A673 (cell line): ENCODE data around the gene PTCHD1. TPM values are rescaled to one million over a fixed set of nuclear protein-coding genes. Genes with fewer than 3 reads are reported as not detected.

Experiments used
- Bru-seq: library from RNA; stranded (reverse); fragments of 400-500 nt; gene quantifications from one replicate; lab custom pipeline; 2021; lab: Mats Ljungman, UMichigan
- BruChase-seq, 2 experiments: library from RNA; stranded (reverse); fragments of 400-500 nt; gene quantifications; one replicate each; lab custom pipeline; 2021; lab: Mats Ljungman, UMichigan
- BruUV-seq: library from RNA; stranded (reverse); fragments of 400-500 nt; replicated peaks from 2 replicates; lab custom pipeline; 2021; lab: Mats Ljungman, UMichigan
- CTCF ChIA-PET: fragments of 300-600 bp; sonication (Branson Sonifier 250); formaldehyde crosslinking; loops from one replicate; lab custom pipeline; 2022; ENCODE audit warnings: antibody characterized with exemption; lab: Charles Lee
- POLR2A ChIA-PET: fragments of 300-600 bp; sonication (Branson Sonifier 250); formaldehyde crosslinking; loops from one replicate; lab custom pipeline; 2022; ENCODE audit warnings: antibody characterized with exemption; ENCODE audit not compliant: low non-redundant PET; lab: Charles Lee
- DNase-seq: peaks from one replicate; pipeline ENCODE4 v3.0.0-alpha.2; 2015; ENCODE audit warnings: low spot score
- H3K27ac ChIP-seq: fragments of 200-600 bp; sonication (generic); 2 replicates; pipeline ENCODE4 v1.5.1; 2016; ENCODE audit warnings: mixed run types, low read depth, mild to moderate bottlenecking, mixed read lengths, antibody characterized with exemption, low read length; ENCODE audit not compliant: poor library complexity, severe bottlenecking
- H3K27me3 ChIP-seq: fragments of 200-600 bp; sonication (generic); replicated peaks from 2 replicates; pipeline ENCODE4 v1.6.1; 2017; ENCODE audit warnings: mixed run types, low read depth, mild to moderate bottlenecking, mixed read lengths, antibody characterized with exemption, low read length; ENCODE audit not compliant: insufficient read depth, poor library complexity
- H3K36me3 ChIP-seq: fragments of 200-600 bp; sonication (generic); 2 replicates; pipeline ENCODE4 v1.6.1; 2016; ENCODE audit warnings: mixed run types, mild to moderate bottlenecking, mixed read lengths, antibody characterized with exemption, low read length; ENCODE audit not compliant: insufficient read depth, poor library complexity, severe bottlenecking
- H3K4me1 ChIP-seq: fragments of 200-600 bp; sonication (generic); 2 replicates; pipeline ENCODE4 v1.6.1; 2017; ENCODE audit warnings: mixed run types, mild to moderate bottlenecking, mixed read lengths, antibody characterized with exemption, low read length; ENCODE audit not compliant: insufficient read depth, poor library complexity, severe bottlenecking
- H3K4me3 ChIP-seq: fragments of 200-600 bp; sonication (generic); 2 replicates; pipeline ENCODE4 v1.5.1; 2016; ENCODE audit warnings: low read depth, mixed run types, mild to moderate bottlenecking, mixed read lengths, low read length; ENCODE audit not compliant: poor library complexity, severe bottlenecking
- H3K9me3 ChIP-seq: fragments of 200-600 bp; sonication (generic); 2 replicates; pipeline ENCODE4 v1.6.1; 2016; ENCODE audit warnings: mixed run types, low read depth, mild to moderate bottlenecking, mixed read lengths, antibody characterized with exemption, low read length; ENCODE audit not compliant: poor library complexity, severe bottlenecking
- CTCF ChIP-seq: fragments of 300-800, 200-600 bp; sonication (generic); conservative IDR thresholded peaks from 2 replicates; pipeline ENCODE4 v1.5.1; 2017; ENCODE audit warnings: low read depth, mild to moderate bottlenecking, antibody characterized with exemption, low read length, moderate library complexity, mixed read lengths
- EZH2 ChIP-seq: fragments of 200-600 bp; sonication (generic); IDR thresholded peaks from 2 replicates; pipeline ENCODE4 v1.6.1; 2017; ENCODE audit warnings: borderline replicate concordance, low read depth, mild to moderate bottlenecking, mixed read lengths, antibody characterized with exemption, low read length; ENCODE audit not compliant: poor library complexity, severe bottlenecking
- intact Hi-C: fragments of 100-400 bp; cut with micrococcal nuclease; formaldehyde crosslinking; loops from one replicate; pipeline ENCODE4 v1.10.0; 2022; ENCODE audit not compliant: unreplicated experiment
- long read RNA-seq: library from polyadenylated mRNA; stranded (forward); transcript quantifications from one replicate; pipeline ENCODE4 v2.0.0, GENCODE V29; 2022
- total RNA-seq: library from RNA; stranded (reverse); gene quantifications from 2 replicates; pipeline ENCODE4 v1.2.3, GENCODE V29; 2021

PTCHD1 gene
- 0.02 TPM in 1 of 2 replicates, not detected in the other for total RNA-seq
- Bru-seq, nascent RNA = percentile 9 among the genes with signal in this experiment
- BruChase-seq, experiment 1, labeled RNA remaining after a 2-hour chase = percentile 12 among the genes with signal in this experiment
- BruChase-seq, experiment 2, labeled RNA remaining after a 6-hour chase = percentile 10 among the genes with signal in this experiment
- long read RNA-seq = 0 reads

GRCh38 chrX:23334848-23335599 is at the start of gene PTCHD1:
TSS of gene PTCHD1 (plus strand) at chrX:23334849. CDS start at chrX:23334876, 27 bp downstream.
- Histone ChIP-seq H3K9me3 (no peaks in the 10 kb centered on the region), H3K36me3 (no peaks in the 10 kb centered on the region), H3K4me1 (no peaks in the 10 kb centered on the region), H3K4me3 (peak within 1 kb of the TSS; percentile 29), H3K27ac (no peak within 1 kb of the TSS), H3K27me3 (peaks cover 78% of the 10 kb centered on the region)
- BruUV-seq = no TSS peak
- TF ChIP-seq CTCF (no peak), EZH2 (peak; percentile 80)
- intact Hi-C loops = no loop called here
- ChIA-PET POLR2A (no interaction called here), CTCF (no interaction called here)
- DNase-seq = no peak

GRCh38 chrX:23286731-23287130 is 47.9 kb upstream of the PTCHD1 start:
- no peaks in the 10 kb centered on the region for H3K27me3 ChIP-seq
- no peak for DNase-seq
- H3K36me3 ChIP-seq = no peaks in the 10 kb centered on the region
- intact Hi-C loops = no loop called here
- ChIA-PET POLR2A (no interaction called here), CTCF (no interaction called here)
- no peak overlapping the region for H3K27ac ChIP-seq
- no peaks in the 10 kb centered on the region for H3K9me3 ChIP-seq
- TF ChIP-seq EZH2 (no peak), CTCF (no peak)
- H3K4me1 ChIP-seq = no peaks in the 10 kb centered on the region
- no peak overlapping the region for H3K4me3 ChIP-seq
- no TSS peak for BruUV-seq

GRCh38 chrX:23287191-23287725 is 47.4 kb upstream of the PTCHD1 start:
- intact Hi-C loops = no loop called here
- POLR2A ChIA-PET = no interaction called here
- DNase-seq = no peak
- no peaks in the 10 kb centered on the region for H3K4me1 ChIP-seq
- no peaks in the 10 kb centered on the region for H3K9me3 ChIP-seq
- no peak overlapping the region for H3K4me3 ChIP-seq
- H3K36me3 ChIP-seq = no peaks in the 10 kb centered on the region
- no peaks in the 10 kb centered on the region for H3K27me3 ChIP-seq
- no peak for TF ChIP-seq CTCF
- TF ChIP-seq EZH2 = no peak
- CTCF ChIA-PET = no interaction called here
- H3K27ac ChIP-seq = no peak overlapping the region
- no TSS peak for BruUV-seq
